H1 (cell line): Measurements from ENCODE around the gene RPRD1A. TPM values are rescaled to one million over a fixed set of nuclear protein-coding genes. Genes with fewer than 3 reads are reported as not detected.

Experiments used
- CTCF ChIA-PET: fragments of 300-600 bp; sonication (Branson Sonifier 250); formaldehyde crosslinking; loops from one replicate; lab custom pipeline; 2021; ENCODE audit not compliant: partially characterized antibody; lab: Charles Lee
- POLR2A ChIA-PET: fragments of 300-600 bp; sonication (Branson Sonifier 250); formaldehyde crosslinking; loops from one replicate; lab custom pipeline; 2021; ENCODE audit warnings: inconsistent platforms; ENCODE audit not compliant: partially characterized antibody; lab: Charles Lee
- DNase-seq, 2 experiments: peaks; one replicate each; pipeline versions ENCODE4 v3.0.0 to v3.0.0-alpha.2; 2010 to 2022; ENCODE audit warnings: low spot score in 2 of 2, low read depth in 1 of 2, mixed read lengths in 1 of 2
- FAIRE-seq: peaks from 2 replicates; lab custom pipeline; 2011; peaks lifted over from hg19 to GRCh38; lab: Jason Lieb, UNC
- H2AFZ ChIP-seq: 2 replicates; pipeline ENCODE4 v1.8.1; 2012; ENCODE audit warnings: low read length, inconsistent platforms
- H2AK5ac ChIP-seq: 2 replicates; pipeline ENCODE4 v1.6.1; 2013; ENCODE audit warnings: low read depth, low read length
- H2BK120ac ChIP-seq: replicated peaks from 2 replicates; pipeline ENCODE3; 2013; ENCODE audit warnings: low read depth, low read length, inconsistent platforms
- H2BK12ac ChIP-seq: 2 replicates; pipeline ENCODE4 v1.6.1; 2013; ENCODE audit warnings: low read depth, low read length
- H2BK15ac ChIP-seq: 2 replicates; pipeline ENCODE4 v1.6.1; 2013; ENCODE audit warnings: low read length
- H2BK20ac ChIP-seq: 2 replicates; pipeline ENCODE4 v1.6.1; 2013; ENCODE audit warnings: low read length
- H2BK5ac ChIP-seq: 2 replicates; pipeline ENCODE4 v1.6.1; 2013; ENCODE audit warnings: low read depth, low read length
- H3K14ac ChIP-seq: 2 replicates; pipeline ENCODE4 v1.6.1; 2013; ENCODE audit warnings: inconsistent platforms; ENCODE audit not compliant: insufficient read length
- H3K18ac ChIP-seq: 2 replicates; pipeline ENCODE4 v1.6.1; 2013; ENCODE audit warnings: low read length; ENCODE audit errors: extremely low read depth
- H3K23ac ChIP-seq: 2 replicates; pipeline ENCODE4 v1.6.1; 2013; ENCODE audit warnings: inconsistent platforms; ENCODE audit not compliant: insufficient read length
- H3K23me2 ChIP-seq: 2 replicates; pipeline ENCODE4 v1.6.1; 2013; ENCODE audit warnings: low read depth, low read length
- H3K27ac ChIP-seq: 2 replicates; pipeline ENCODE4 v1.6.1; 2011; ENCODE audit warnings: low read depth, low read length, inconsistent platforms
- H3K27me3 ChIP-seq, 4 experiments: replicated peaks in 1 of 4; 1 replicate in 1 of 4; 2 replicates in 3 of 4; pipeline versions ENCODE4 v1.6.1 to v1.8.1; 2011 to 2013; ENCODE audit warnings: low read length in 3 of 4, mild to moderate bottlenecking in 3 of 4, inconsistent platforms in 2 of 4, mixed read lengths in 2 of 4, moderate library complexity in 1 of 4; ENCODE audit not compliant: control insufficient read depth in 3 of 4, insufficient read depth in 3 of 4; ENCODE audit errors: extremely low read depth in 1 of 4
- H3K36me3 ChIP-seq, 4 experiments: 2 replicates each; pipeline versions ENCODE4 v1.6.1 to v1.8.1; 2011 to 2013; ENCODE audit warnings: mild to moderate bottlenecking in 4 of 4, low read length in 3 of 4, moderate library complexity in 2 of 4, control low read depth in 1 of 4, inconsistent platforms in 1 of 4; ENCODE audit not compliant: insufficient read depth in 4 of 4, control insufficient read depth in 2 of 4
- H3K4ac ChIP-seq: replicated peaks from 2 replicates; pipeline ENCODE3; 2013; ENCODE audit warnings: low read length, low read depth, mixed read lengths, inconsistent platforms; ENCODE audit not compliant: insufficient read length
- H3K4me1 ChIP-seq, 4 experiments: replicated peaks in 1 of 4; 1 replicate in 1 of 4; 2 replicates in 3 of 4; pipeline versions ENCODE4 v1.6.1 to v1.8.1; 2011 to 2013; ENCODE audit warnings: low read length in 3 of 4, inconsistent platforms in 2 of 4, mixed read lengths in 1 of 4; ENCODE audit not compliant: insufficient read depth in 4 of 4, control insufficient read depth in 3 of 4
- H3K4me2 ChIP-seq, 2 experiments: 2 replicates each; pipeline versions ENCODE4 v1.6.1 to v1.8.1; 2011 to 2013; ENCODE audit warnings: low read depth in 2 of 2, low read length in 2 of 2, control low read depth in 1 of 2, inconsistent platforms in 1 of 2, mild to moderate bottlenecking in 1 of 2; ENCODE audit not compliant: insufficient read depth in 1 of 2
- H3K4me3 ChIP-seq, 4 experiments: fragments of 200-600, 300-600 bp in 1 of 4; sonication (generic), shearing (Covaris generic), sonication (Bioruptor Twin) in 1 of 4; 2 replicates each; pipeline versions ENCODE4 v1.5.1 to v1.8.1; 2011 to 2016; ENCODE audit warnings: low read length in 4 of 4, low read depth in 3 of 4, control low read depth in 2 of 4, inconsistent platforms in 2 of 4, mild to moderate bottlenecking in 2 of 4, mixed read lengths in 1 of 4, moderate library complexity in 1 of 4; ENCODE audit not compliant: insufficient read depth in 2 of 4; ENCODE audit errors: extremely low read depth in 1 of 4
- H3K56ac ChIP-seq: replicated peaks from 2 replicates; pipeline ENCODE3; 2013; ENCODE audit warnings: low read depth, mild to moderate bottlenecking, mixed read lengths, low read length, inconsistent platforms; ENCODE audit not compliant: insufficient read length
- H3K79me1 ChIP-seq: 2 replicates; pipeline ENCODE4 v1.6.1; 2013; ENCODE audit warnings: low read depth, low read length, control low read depth
- H3K79me2 ChIP-seq, 2 experiments: 2 replicates each; pipeline versions ENCODE4 v1.6.1 to v1.8.1; 2012 to 2013; ENCODE audit warnings: low read length in 2 of 2, mild to moderate bottlenecking in 2 of 2, inconsistent platforms in 1 of 2; ENCODE audit not compliant: insufficient read depth in 2 of 2, control insufficient read depth in 1 of 2
- H3K9ac ChIP-seq, 4 experiments: replicated peaks in 1 of 4; 1 replicate in 1 of 4; 2 replicates in 3 of 4; pipeline versions ENCODE4 v1.6.1 to v1.8.1; 2011 to 2013; ENCODE audit warnings: low read depth in 3 of 4, low read length in 3 of 4, control low read depth in 2 of 4, mild to moderate bottlenecking in 2 of 4, moderate library complexity in 2 of 4, inconsistent platforms in 1 of 4; ENCODE audit errors: extremely low read depth in 1 of 4
- H3K9me3 ChIP-seq, 2 experiments: 2 replicates each; pipeline versions ENCODE4 v1.6.1 to v1.8.1; 2012 to 2013; ENCODE audit warnings: mild to moderate bottlenecking in 2 of 2, moderate library complexity in 2 of 2, control low read depth in 1 of 2, inconsistent platforms in 1 of 2, low read depth in 1 of 2, low read length in 1 of 2, mixed read lengths in 1 of 2; ENCODE audit not compliant: insufficient read depth in 2 of 2
- H4K20me1 ChIP-seq, 2 experiments: replicated peaks in 1 of 2; 2 replicates each; pipeline versions ENCODE3 to v1.8.1; 2011 to 2013; ENCODE audit warnings: inconsistent platforms in 2 of 2, low read length in 2 of 2, mild to moderate bottlenecking in 1 of 2; ENCODE audit not compliant: insufficient read depth in 2 of 2, control insufficient read depth in 1 of 2
- H4K5ac ChIP-seq: 2 replicates; pipeline ENCODE4 v1.6.1; 2013; ENCODE audit warnings: low read length, low read depth, mixed read lengths, inconsistent platforms; ENCODE audit not compliant: insufficient read length
- H4K8ac ChIP-seq: 2 replicates; pipeline ENCODE4 v1.8.0; 2013; ENCODE audit warnings: mild to moderate bottlenecking, moderate library complexity, low read length, inconsistent platforms; ENCODE audit not compliant: insufficient read depth; ENCODE audit errors: extremely low read depth
- H4K91ac ChIP-seq: replicated peaks from 2 replicates; pipeline ENCODE3; 2013; ENCODE audit warnings: low read length, mixed read lengths, inconsistent platforms; ENCODE audit not compliant: insufficient read length
- BCL11A ChIP-seq, 2 experiments: IDR thresholded peaks; one replicate each; pipeline ENCODE4 v1.6.1; 2011; ENCODE audit warnings: low read depth in 2 of 2, low read length in 2 of 2, mild to moderate bottlenecking in 2 of 2
- CTCF ChIP-seq, 3 experiments: IDR thresholded peaks; 1 replicate in 2 of 3; 2 replicates in 1 of 3; pipeline versions ENCODE4 v1.5.1 to v1.6.1; 2011; ENCODE audit warnings: low read length in 3 of 3, mild to moderate bottlenecking in 3 of 3, inconsistent platforms in 2 of 3, low read depth in 1 of 3, moderate library complexity in 1 of 3; ENCODE audit not compliant: insufficient read depth in 1 of 3; ENCODE audit errors: control extremely low read depth in 1 of 3
- GTF2F1 ChIP-seq: IDR thresholded peaks from 2 replicates; pipeline ENCODE4 v1.6.1; 2012; ENCODE audit warnings: low read depth, low read length, improper control_type of control experiment, borderline replicate concordance
- HDAC2 ChIP-seq, 2 experiments: fragments of 300-600 bp in 1 of 2; sonication (generic) in 1 of 2; IDR thresholded peaks; 2 replicates each; pipeline ENCODE4 v1.6.1; 2011 to 2012; ENCODE audit warnings: low read depth in 2 of 2, low read length in 2 of 2, mild to moderate bottlenecking in 2 of 2, moderate library complexity in 2 of 2, borderline replicate concordance in 1 of 2, inconsistent platforms in 1 of 2
- KDM1A ChIP-seq: fragments of 200-600, 300-600 bp; sonication (generic); IDR thresholded peaks from 2 replicates; pipeline ENCODE4 v1.7.1; 2016; ENCODE audit warnings: mild to moderate bottlenecking, low read length, borderline replicate concordance
- KDM4A ChIP-seq: IDR thresholded peaks from one replicate; pipeline ENCODE4 v1.7.1; 2012; ENCODE audit warnings: low read depth, mild to moderate bottlenecking, moderate library complexity, low read length, inconsistent platforms; ENCODE audit not compliant: severe bottlenecking
- PHF8 ChIP-seq: fragments of 200-600 bp; sonication (generic); conservative IDR thresholded peaks from 2 replicates; pipeline ENCODE4 v1.7.1; 2012; ENCODE audit warnings: low read depth, mild to moderate bottlenecking, inconsistent platforms, low read length, moderate library complexity
- SIX5 ChIP-seq: IDR thresholded peaks from 2 replicates; pipeline ENCODE4 v1.6.1; 2011; ENCODE audit warnings: mild to moderate bottlenecking, low read depth, low read length
- SP4 ChIP-seq: IDR thresholded peaks from 2 replicates; pipeline ENCODE4 v1.6.1; 2012; ENCODE audit warnings: low read length, inconsistent platforms
- SRF ChIP-seq: IDR thresholded peaks from 2 replicates; pipeline ENCODE4 v1.6.1; 2011; ENCODE audit warnings: mild to moderate bottlenecking, low read depth, low read length, moderate library complexity
- TCF12 ChIP-seq: IDR thresholded peaks from 2 replicates; pipeline ENCODE4 v1.6.1; 2011; ENCODE audit warnings: low read depth, mild to moderate bottlenecking, low read length
- WGBS, 2 experiments: shearing (Covaris generic) in 1 of 2; methylation state at CpG; one replicate each; pipeline versions ENCODE4 v1.1.6 to v1.1.7; 2013 to 2015; ENCODE audit warnings: low lambda C conversion rate in 2 of 2, mixed read lengths in 2 of 2, inconsistent platforms in 1 of 2, low coverage in 1 of 2, missing lambda C conversion rate in 1 of 2; ENCODE audit not compliant: insufficient replicate concordance in 2 of 2, insufficient coverage in 1 of 2, insufficient read length in 1 of 2; ENCODE audit errors: extremely low coverage in 1 of 2, missing lambda C conversion rate in 1 of 2; 5-methylcytosine and 5-hydroxymethylcytosine counted together
- polyA plus RNA-seq, 7 experiments: library from polyadenylated mRNA; depleted of rRNA in 3 of 7; stranded (reverse) in 5 of 7; unstranded in 2 of 7; fragments of >200 nt in 5 of 7; fragments of 200-250 nt in 2 of 7; gene quantifications; 1 replicate in 5 of 7; 2 replicates in 1 of 7; 4 replicates in 1 of 7; pipeline versions ENCODE4 v1.2.1 to v1.2.3, GENCODE V29; 2011 to 2013; ENCODE audit warnings: missing spikeins in 2 of 7, mixed read lengths in 2 of 7
- total RNA-seq: library from RNA; stranded (reverse); fragmentation: NEBNext Ultra II Directional; extraction: Animal tissue kit (Norgen Biotek cat#: 25700); gene quantifications from 2 replicates; pipeline ENCODE4 v1.2.1, GENCODE V29; 2021

The RPRD1A gene
- total and polyA plus RNA-seq, 2 of the 8 experiments (the other 6 are each of a cell fraction or from before 2014, with no cell fraction given): 40.5 to 106 TPM

- no peak overlapping the region for H4K91ac ChIP-seq
- CTCF ChIA-PET: interaction anchor here (0.6 to 0.9 kb wide), 2 partner anchors 11 to 173 kb away, joined by 3 read pairs; no protein-coding TSS in a partner anchor
- TF ChIP-seq TCF12: no peak
- no peak for TF ChIP-seq KDM4A
- no peak for TF ChIP-seq BCL11A (IDR thresholded peaks at IDR 0.05; ENCODE audit: low read depth in 2 of 2, low read length in 2 of 2)
- no peak for TF ChIP-seq KDM1A
- TF ChIP-seq SRF: no peak
- TF ChIP-seq PHF8: no peak
- TF ChIP-seq SIX5: no peak
- TF ChIP-seq SP4: no peak
- no peak for TF ChIP-seq HDAC2 (IDR thresholded peaks at IDR 0.05; ENCODE audit: borderline replicate concordance in 1 of 2, low read depth in 2 of 2, low read length in 2 of 2)
- no peak for TF ChIP-seq GTF2F1
- no peak for TF ChIP-seq CTCF (IDR thresholded peaks at IDR 0.05; ENCODE audit: control extremely low read depth in 1 of 3, insufficient read depth in 1 of 3, low read depth in 1 of 3, low read length in 3 of 3)
Measured at GRCh38 chr18:36028859-36029258, 38.5 kb downstream of the RPRD1A start.

More at GRCh38 chr18:36028859-36029258, 38.5 kb downstream of the RPRD1A start:
- H4K8ac ChIP-seq: no peak overlapping the region
- H3K4me1 ChIP-seq: no peaks in the 10 kb centered on the region
- no peaks in the 10 kb centered on the region for H3K9me3 ChIP-seq
- WGBS, 2 experiments: 92% methylated on average over 2 of the region's 2 CpGs; no CpG with 5 or more reads in 1 of the 2 experiments
- no peak overlapping the region for H2BK120ac ChIP-seq
- H3K23ac ChIP-seq: no peak overlapping the region
- no peak overlapping the region for H3K14ac ChIP-seq
- no peaks in the 10 kb centered on the region; the same call in 1 of the 2 replicates for H3K79me1 ChIP-seq
- H2BK15ac ChIP-seq: no peak overlapping the region
- H4K20me1 ChIP-seq: no peaks in the 10 kb centered on the region
- FAIRE-seq (no peak), DNase-seq (no peak)
- no peak overlapping the region for H2BK20ac ChIP-seq
- peaks cover 7 to 61% (median 27%) of the 10 kb centered on the region in 4 experiments; a peak in 7 of 8 replicates for H3K36me3 ChIP-seq
- H2BK5ac ChIP-seq: no peak overlapping the region
- no peak overlapping the region for H3K4me2 ChIP-seq
- peaks cover 0 to 29% of the 10 kb centered on the region in 2 experiments; a peak in 2 of 4 replicates for H3K79me2 ChIP-seq
- H3K4me3 ChIP-seq: no peak overlapping the region
- no peak overlapping the region for H3K4ac ChIP-seq
- POLR2A ChIA-PET: interaction anchor here (1.5 kb wide), 1 partner anchor 9 kb away, joined by 3 read pairs; no protein-coding TSS in a partner anchor
- no peak overlapping the region for H3K18ac ChIP-seq
- no peak overlapping the region for H3K56ac ChIP-seq
- H4K5ac ChIP-seq: no peak overlapping the region
- H2AFZ ChIP-seq: no peak overlapping the region
- no peak overlapping the region for H3K27ac ChIP-seq
- H2BK12ac ChIP-seq: no peak overlapping the region
- no peak overlapping the region for H3K9ac ChIP-seq
- H3K27me3 ChIP-seq: no peaks in the 10 kb centered on the region
- H2AK5ac ChIP-seq: no peak overlapping the region
- H3K23me2 ChIP-seq: no peaks in the 10 kb centered on the region
